Measurements from ENCODE around the gene UROD. TPM values are rescaled to one million over a fixed set of nuclear protein-coding genes. Genes with fewer than 3 reads are reported as not detected.
A peak's percentile ranks its signal among the peaks of the same experiment; 100 is the strongest.

The UROD gene
- total RNA-seq, 4 donors from 2014 or later, result 45.4 to 65.9 (median 57.2) TPM

DNA sequence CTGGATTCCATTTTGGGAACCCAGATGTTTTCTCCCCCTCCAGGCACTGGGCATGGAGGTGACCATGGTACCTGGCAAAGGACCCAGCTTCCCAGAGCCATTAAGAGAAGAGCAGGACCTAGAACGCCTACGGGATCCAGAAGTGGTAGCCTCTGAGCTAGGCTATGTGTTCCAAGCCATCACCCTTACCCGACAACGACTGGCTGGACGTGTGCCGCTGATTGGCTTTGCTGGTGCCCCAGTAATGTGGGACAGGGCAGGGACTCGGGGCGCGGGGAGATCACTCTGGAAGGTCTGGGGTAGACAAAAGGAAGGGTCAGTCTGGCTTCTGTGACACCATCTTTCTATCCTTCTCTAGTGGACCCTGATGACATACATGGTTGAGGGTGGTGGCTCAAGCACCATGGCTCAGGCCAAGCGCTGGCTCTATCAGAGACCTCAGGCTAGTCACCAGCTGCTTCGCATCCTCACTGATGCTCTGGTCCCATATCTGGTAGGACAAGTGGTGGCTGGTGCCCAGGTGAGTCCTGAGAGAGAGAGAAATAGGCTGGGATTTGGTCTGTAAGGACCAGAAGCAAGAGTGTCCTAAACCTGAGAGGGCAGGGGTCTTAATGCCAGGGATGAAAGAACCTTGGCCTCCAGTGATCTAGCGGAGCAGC lies 1.6 kb downstream of the UROD start:
- Histone ChIP-seq H3K4me3 (no peak overlapping the region), H3K27me3 (no peaks in the 10 kb centered on the region), H3K4me1 (peaks cover 55% of the 10 kb centered on the region), H3K27ac (no peak overlapping the region), H3K9me3 (no peaks in the 10 kb centered on the region), H3K36me3 (peaks cover 22% of the 10 kb centered on the region)
- DNase-seq (ENCODE audit: low spot score in 2 of 2), result no peak
- TF ChIP-seq POLR2AphosphoS5 (IDR thresholded peaks at IDR 0.05) (no peak), EP300 (IDR thresholded peaks at IDR 0.05) (no peak), POLR2A (IDR thresholded peaks at IDR 0.05) (no peak)
- TF ChIP-seq, protein P1, sequence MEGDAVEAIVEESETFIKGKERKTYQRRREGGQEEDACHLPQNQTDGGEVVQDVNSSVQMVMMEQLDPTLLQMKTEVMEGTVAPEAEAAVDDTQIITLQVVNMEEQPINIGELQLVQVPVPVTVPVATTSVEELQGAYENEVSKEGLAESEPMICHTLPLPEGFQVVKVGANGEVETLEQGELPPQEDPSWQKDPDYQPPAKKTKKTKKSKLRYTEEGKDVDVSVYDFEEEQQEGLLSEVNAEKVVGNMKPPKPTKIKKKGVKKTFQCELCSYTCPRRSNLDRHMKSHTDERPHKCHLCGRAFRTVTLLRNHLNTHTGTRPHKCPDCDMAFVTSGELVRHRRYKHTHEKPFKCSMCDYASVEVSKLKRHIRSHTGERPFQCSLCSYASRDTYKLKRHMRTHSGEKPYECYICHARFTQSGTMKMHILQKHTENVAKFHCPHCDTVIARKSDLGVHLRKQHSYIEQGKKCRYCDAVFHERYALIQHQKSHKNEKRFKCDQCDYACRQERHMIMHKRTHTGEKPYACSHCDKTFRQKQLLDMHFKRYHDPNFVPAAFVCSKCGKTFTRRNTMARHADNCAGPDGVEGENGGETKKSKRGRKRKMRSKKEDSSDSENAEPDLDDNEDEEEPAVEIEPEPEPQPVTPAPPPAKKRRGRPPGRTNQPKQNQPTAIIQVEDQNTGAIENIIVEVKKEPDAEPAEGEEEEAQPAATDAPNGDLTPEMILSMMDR (IDR thresholded peaks at IDR 0.05), result no peak
- 67% methylated on average over 7 of the region's 12 CpGs for WGBS

DNA sequence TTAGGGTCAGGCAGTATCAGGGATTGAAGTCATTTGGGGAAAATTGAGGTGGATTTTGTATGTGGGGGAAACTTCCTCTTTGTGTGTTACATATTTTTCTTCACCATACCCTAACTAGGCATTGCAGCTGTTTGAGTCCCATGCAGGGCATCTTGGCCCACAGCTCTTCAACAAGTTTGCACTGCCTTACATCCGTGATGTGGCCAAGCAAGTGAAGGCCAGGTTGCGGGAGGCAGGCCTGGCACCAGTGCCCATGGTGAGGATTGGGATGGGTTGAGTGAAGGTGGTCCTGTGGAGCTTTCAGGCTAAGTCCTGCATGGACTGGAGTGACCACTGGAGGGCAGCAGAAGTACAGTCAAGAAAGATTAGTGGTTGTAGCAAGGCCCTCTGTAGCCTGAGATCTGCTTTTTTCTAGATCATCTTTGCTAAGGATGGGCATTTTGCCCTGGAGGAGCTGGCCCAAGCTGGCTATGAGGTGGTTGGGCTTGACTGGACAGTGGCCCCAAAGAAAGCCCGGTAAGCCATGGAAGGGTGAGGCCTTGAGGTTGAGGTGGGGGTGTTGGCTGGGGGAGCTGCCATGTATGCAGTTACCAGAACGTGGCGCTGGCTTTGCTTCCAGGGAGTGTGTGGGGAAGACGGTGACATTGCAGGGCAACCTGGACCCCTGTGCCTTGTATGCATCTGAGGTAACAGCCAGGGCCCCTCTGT lies 2.4 kb downstream of the UROD start:
- WGBS, result 31% methylated on average over 6 of the region's 6 CpGs
- Histone ChIP-seq H3K36me3 (peaks cover 14% of the 10 kb centered on the region), H3K4me1 (peaks cover 47% of the 10 kb centered on the region), H3K27me3 (no peaks in the 10 kb centered on the region), H3K9me3 (no peaks in the 10 kb centered on the region), H3K27ac (no peak overlapping the region), H3K4me3 (no peak overlapping the region)
- TF ChIP-seq POLR2AphosphoS5 (IDR thresholded peaks at IDR 0.05), result no peak
- TF ChIP-seq, protein P1 (IDR thresholded peaks at IDR 0.05), result peak; percentile 81 to 86
- peak in 1 of 2 donors; percentile 88 for DNase-seq (ENCODE audit: low spot score in 2 of 2)

DNA sequence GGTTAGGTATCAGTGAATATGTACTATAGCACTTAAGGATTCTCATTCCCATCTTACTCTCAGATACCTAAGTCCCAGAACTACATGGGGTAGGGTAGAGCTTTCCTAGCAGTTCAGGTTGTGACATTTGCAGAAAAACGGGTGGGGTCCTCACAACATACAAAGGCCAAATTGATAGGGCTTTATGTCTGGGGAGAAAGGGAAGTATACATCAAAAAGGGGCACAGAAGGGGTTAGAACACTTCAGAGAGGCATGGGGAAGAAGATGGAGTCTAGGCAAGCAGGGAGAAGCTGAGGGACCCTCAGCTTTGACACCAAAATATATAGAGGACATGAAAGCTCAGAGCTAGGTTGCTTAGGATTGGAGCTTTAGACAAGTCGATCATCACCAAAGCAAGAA lies 3.6 kb downstream of the UROD start:
- DNase-seq (ENCODE audit: low spot score in 2 of 2), result no peak
- Histone ChIP-seq H3K9me3 (no peaks in the 10 kb centered on the region), H3K4me1 (peaks cover 35% of the 10 kb centered on the region), H3K36me3 (peaks cover 12% of the 10 kb centered on the region), H3K27ac (no peak overlapping the region), H3K4me3 (no peak overlapping the region), H3K27me3 (no peaks in the 10 kb centered on the region)
- 81% methylated on average over 2 of the region's 2 CpGs for WGBS
- TF ChIP-seq POLR2AphosphoS5 (IDR thresholded peaks at IDR 0.05) (no peak), POLR2A (IDR thresholded peaks at IDR 0.05) (no peak), EP300 (IDR thresholded peaks at IDR 0.05) (no peak)
- TF ChIP-seq, protein P1 (IDR thresholded peaks at IDR 0.05), result no peak

DNA sequence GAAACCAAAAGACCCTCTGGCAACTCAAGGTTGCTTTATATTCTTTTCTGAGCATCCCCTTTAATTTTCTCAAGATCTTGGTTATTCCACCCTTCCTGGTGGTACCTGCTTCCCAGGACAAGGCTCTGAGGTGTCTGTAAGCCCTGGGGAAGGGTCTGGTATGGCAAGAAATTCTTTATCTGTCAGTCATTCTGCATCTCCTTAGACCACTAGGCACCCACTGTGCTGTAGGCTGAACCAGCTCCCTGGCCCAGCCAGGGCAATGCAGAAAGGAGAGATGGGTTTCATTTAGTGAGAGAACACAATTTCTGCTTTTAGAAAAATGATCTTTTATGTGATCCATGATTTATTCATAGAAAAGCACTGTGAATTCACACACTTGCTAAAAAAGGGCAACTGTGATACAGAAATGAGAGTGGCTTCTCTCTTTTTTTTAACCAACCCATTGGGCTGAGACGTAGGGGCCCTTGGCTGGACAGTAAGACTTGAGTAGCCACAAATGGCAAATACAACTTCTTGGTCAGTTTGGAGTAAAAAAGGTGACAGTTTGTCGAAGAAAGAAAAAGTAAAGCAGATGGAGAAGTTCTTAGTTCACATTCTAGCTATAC lies 4.1 kb downstream of the UROD start:
- H3K4me3 ChIP-seq, result no peak overlapping the region
- no peaks in the 10 kb centered on the region for H3K9me3 ChIP-seq
- no peak overlapping the region for H3K27ac ChIP-seq
- no peak for TF ChIP-seq POLR2A (IDR thresholded peaks at IDR 0.05)
- no peak for TF ChIP-seq POLR2AphosphoS5 (IDR thresholded peaks at IDR 0.05)
- TF ChIP-seq EP300 (IDR thresholded peaks at IDR 0.05), result no peak
- TF ChIP-seq, protein P1 (IDR thresholded peaks at IDR 0.05), result no peak
- WGBS, result 84% methylated on average over 2 of the region's 2 CpGs
- peaks cover 12% of the 10 kb centered on the region for H3K36me3 ChIP-seq
- no peak for DNase-seq (ENCODE audit: low spot score in 2 of 2)
- H3K27me3 ChIP-seq, result no peaks in the 10 kb centered on the region
- peaks cover 35% of the 10 kb centered on the region for H3K4me1 ChIP-seq

DNA sequence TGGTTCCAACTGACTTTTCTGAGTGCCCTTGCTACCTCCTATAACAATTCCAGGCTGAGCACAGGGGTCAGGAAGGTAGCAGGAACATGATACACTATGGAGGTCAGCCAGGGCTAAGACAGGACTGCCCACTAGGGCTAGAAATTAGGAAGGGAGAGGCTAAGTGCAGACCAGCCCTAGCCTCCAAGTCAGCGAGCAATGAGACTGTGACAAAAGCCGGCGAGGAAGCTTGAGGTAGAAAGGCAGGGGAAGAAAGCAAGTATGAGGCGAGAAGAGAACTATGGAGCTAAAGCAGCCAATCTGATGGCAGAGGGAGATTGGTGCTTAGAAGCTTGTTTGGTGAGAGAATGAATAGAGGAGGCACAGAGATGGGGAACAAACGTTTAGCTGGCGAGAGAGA lies 4.7 kb downstream of the UROD start:
- TF ChIP-seq POLR2A (IDR thresholded peaks at IDR 0.05), result no peak
- TF ChIP-seq EP300 (IDR thresholded peaks at IDR 0.05), result no peak
- TF ChIP-seq POLR2AphosphoS5 (IDR thresholded peaks at IDR 0.05), result no peak
- TF ChIP-seq, protein P1 (IDR thresholded peaks at IDR 0.05), result no peak
- DNase-seq (ENCODE audit: low spot score in 2 of 2), result no peak
- WGBS, result 73% methylated on average over 6 of the region's 6 CpGs
- Histone ChIP-seq H3K36me3 (peaks cover 12% of the 10 kb centered on the region), H3K4me1 (peaks cover 29% of the 10 kb centered on the region), H3K4me3 (no peak overlapping the region), H3K27me3 (no peaks in the 10 kb centered on the region), H3K27ac (no peak overlapping the region), H3K9me3 (no peaks in the 10 kb centered on the region)
